Upper lobe of left lung (tissue), 4 donors: ENCODE measurements around the gene AGMO.

Source experiments
- CTCF ChIP-seq, 6 experiments: fragments of 450-650 bp in 4 of 6; fragments of 200-600 bp in 2 of 6; sonication (generic) in 2 of 6; IDR thresholded peaks; one replicate each; pipeline ENCODE4 v1.5.1; 2016 to 2019; ENCODE audit warnings: antibody characterized with exemption in 6 of 6
- POLR2AphosphoS5 ChIP-seq, 2 donors: sonication (generic); formaldehyde crosslinking; IDR thresholded peaks; one replicate each; pipeline ENCODE4 v1.5.1; 2017; ENCODE audit warnings: antibody characterized with exemption in 2 of 2

GRCh38 chr7:15558756-15559155 lies 3.1 kb downstream of the AGMO start:
- no peak for TF ChIP-seq POLR2AphosphoS5 (IDR thresholded peaks at IDR 0.05)
- TF ChIP-seq CTCF (IDR thresholded peaks at IDR 0.05): no peak
